Measurements from ENCODE around the gene PXDN.
"Not testable (repeated sequence)": the region's sequence is repeated elsewhere in the genome, so short reads cannot be mapped to it uniquely, and the experiment has no call there.

PXDN gene

GRCh38 chr2:1739322-1739957 lies 4.9 kb downstream of the PXDN start:
- no peak for DNase-seq

GRCh38 chr2:1738646-1739302 lies 5.5 kb downstream of the PXDN start:
- DNase-seq: no peak

- no peak for DNase-seq
These were observed 6.2 kb downstream of the PXDN start for GRCh38 chr2:1738163-1738562.

- no peak for DNase-seq
These were observed 7.3 kb downstream of the PXDN start for GRCh38 chr2:1736997-1737480.

- no peak for DNase-seq
These were observed 8.3 kb downstream of the PXDN start for GRCh38 chr2:1736045-1736444.

GRCh38 chr2:1733298-1733697 lies 11.0 kb downstream of the PXDN start:
- not testable (repeated sequence) for DNase-seq

- no peak for DNase-seq
These were observed 12.1 kb downstream of the PXDN start for GRCh38 chr2:1731963-1732768.

- no peak for DNase-seq
These were observed 12.8 kb downstream of the PXDN start for GRCh38 chr2:1731447-1731962.

GRCh38 chr2:1730015-1730927 lies 14.0 kb downstream of the PXDN start:
- DNase-seq: no peak

- no peak for DNase-seq
These were observed 15.1 kb downstream of the PXDN start for GRCh38 chr2:1729242-1729641.

- no peak for DNase-seq
These were observed 15.5 kb downstream of the PXDN start for GRCh38 chr2:1728821-1729220.

GRCh38 chr2:1727796-1728474 lies 16.4 kb downstream of the PXDN start:
- DNase-seq: no peak

GRCh38 chr2:1727101-1727771 lies 17.1 kb downstream of the PXDN start:
- no peak for DNase-seq

GRCh38 chr2:1726558-1726957 lies 17.8 kb downstream of the PXDN start:
- no peak for DNase-seq

GRCh38 chr2:1724351-1724750 lies 20.0 kb downstream of the PXDN start:
- DNase-seq: not testable (repeated sequence)

- no peak for DNase-seq
These were observed 20.8 kb downstream of the PXDN start for GRCh38 chr2:1723397-1724042.

- DNase-seq: no peak
These were observed 21.6 kb downstream of the PXDN start for GRCh38 chr2:1722692-1723091.

- DNase-seq: no peak
These were observed 22.3 kb downstream of the PXDN start for GRCh38 chr2:1721706-1722646.
